ENCODE results near the gene MKNK1.
A peak's percentile ranks its signal among the peaks of the same experiment; 100 is the strongest.

The MKNK1 gene

GRCh38 chr1:46510998-46511365 lies 93.1 kb downstream of the MKNK1 start:
- CTCF ChIA-PET: interaction anchor here (0.6 kb wide), 2 partner anchors 170 to 491 kb away, joined by 3 to 5 read pairs; no protein-coding TSS in a partner anchor
- POLR2A ChIA-PET (ENCODE audit: low non-redundant PET): no interaction called here

GRCh38 chr1:46510341-46510997 lies 93.6 kb downstream of the MKNK1 start:
- TF ChIP-seq CTCF (conservative IDR thresholded peaks at IDR 0.05; ENCODE audit: low read depth): no peak
- DNase-seq (ENCODE audit: low spot score): no peak
- CTCF ChIA-PET: interaction anchor here (0.6 kb wide), 1 partner anchor 492 kb away, joined by 3 read pairs; no protein-coding TSS in a partner anchor
- POLR2A ChIA-PET (ENCODE audit: low non-redundant PET): no interaction called here
- no peak overlapping the region for H3K27ac ChIP-seq

More at GRCh38 chr1:46510998-46511365, 93.1 kb downstream of the MKNK1 start:
- DNase-seq (ENCODE audit: low spot score): no peak
- no peak for TF ChIP-seq CTCF (conservative IDR thresholded peaks at IDR 0.05; ENCODE audit: low read depth)
- H3K27ac ChIP-seq: no peak overlapping the region

DNA sequence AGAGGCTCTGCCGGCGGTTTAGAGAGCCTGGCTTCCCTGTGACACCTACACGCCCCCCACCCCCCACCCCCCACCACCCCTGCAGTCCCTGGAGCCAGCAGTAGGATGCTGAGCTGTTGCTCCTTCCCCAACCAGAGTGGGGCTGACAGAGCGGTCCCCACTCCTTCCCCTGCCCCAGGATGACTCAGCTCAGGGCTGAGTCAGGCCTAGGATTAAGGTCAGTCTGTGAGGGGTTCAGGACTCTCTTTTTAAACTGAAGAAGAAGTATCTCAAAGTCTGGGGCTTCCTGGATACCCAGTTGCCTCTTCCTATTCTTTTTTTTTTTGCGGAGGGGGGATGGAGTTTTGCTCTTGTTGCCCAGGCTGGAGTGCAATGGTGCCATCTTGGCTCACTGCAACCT lies 95.3 kb downstream of the MKNK1 start:
- CTCF ChIA-PET: no interaction called here
- no peak overlapping the region for H3K27ac ChIP-seq
- no peak for TF ChIP-seq CTCF (conservative IDR thresholded peaks at IDR 0.05; ENCODE audit: low read depth)
- peak; percentile 71 for DNase-seq (ENCODE audit: low spot score)
- POLR2A ChIA-PET (ENCODE audit: low non-redundant PET): no interaction called here

Data from RWPE1 (cell line).